Islet precursor cell (in vitro differentiated cells): ENCODE measurements around the gene CENPO.

Experiments
- DNase-seq: peaks from one replicate; pipeline ENCODE4 v3.0.0-alpha.2; 2018

Gene CENPO

GRCh38 chr2:24866946-24867345 is 73.7 kb downstream of the CENPO start:
- DNase-seq = no peak

DNA sequence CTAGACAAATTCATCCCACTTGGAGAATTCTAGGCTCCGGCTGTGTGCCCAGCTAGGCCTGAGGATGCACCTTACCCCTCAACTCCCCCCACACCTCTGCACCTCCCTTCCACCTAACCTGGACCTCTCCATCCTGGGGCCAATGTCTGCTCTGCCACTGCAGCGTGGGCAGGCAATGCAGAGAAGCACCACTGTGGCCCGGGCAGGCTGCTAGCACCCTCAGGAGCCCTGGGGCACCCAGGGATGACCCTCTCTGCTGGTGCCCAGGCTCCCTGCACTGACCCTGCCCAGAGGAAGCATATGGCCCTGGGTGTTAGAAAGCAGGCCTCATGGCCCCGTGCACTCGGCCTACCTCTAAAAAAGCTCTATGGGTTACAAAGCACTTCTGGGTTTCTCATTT is 77.2 kb downstream of the CENPO start:
- DNase-seq = no peak

GRCh38 chr2:24870891-24871705 is 77.9 kb downstream of the CENPO start:
- DNase-seq = no peak

DNA sequence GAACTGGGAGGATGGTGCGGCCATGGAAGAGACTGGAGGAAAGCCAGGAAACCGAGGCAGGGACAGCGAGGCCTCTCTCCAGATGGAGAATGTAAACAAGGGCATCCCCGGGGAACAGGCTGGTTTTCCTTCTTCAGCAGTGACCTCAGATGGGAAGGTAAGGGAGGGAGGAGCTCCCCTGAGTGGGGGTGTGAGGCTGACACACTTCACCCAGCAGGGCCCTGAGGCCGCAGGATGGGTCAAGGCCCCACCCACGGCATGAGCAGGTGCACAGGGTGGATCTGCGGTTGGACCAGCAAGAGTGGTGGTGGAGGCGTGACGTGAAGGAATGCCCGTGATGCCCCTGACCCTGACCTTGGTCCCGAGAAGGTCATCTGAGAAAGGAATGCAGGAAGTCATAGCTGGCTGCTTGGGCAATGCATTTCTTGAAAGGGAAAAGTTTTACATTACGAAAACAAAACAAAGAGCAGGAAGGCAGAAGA is 78.7 kb downstream of the CENPO start:
- DNase-seq = peak; percentile 46
